A549 (cell line): Measurements from ENCODE around the gene HNF1B. TPM values are rescaled to one million over a fixed set of nuclear protein-coding genes. Genes with fewer than 3 reads are reported as not detected.

ENCODE experiments used
- ATAC-seq, 2 experiments: fragments of 200-7000 bp in 1 of 2; fragments of >200 bp in 1 of 2; cut with Nextera tagmentation in 1 of 2; cut with Tn5 transposase in 1 of 2; 3 replicates each; pipeline versions ENCODE4 v1.8.0 to v1.9.1; 2018 to 2020; ENCODE audit warnings: mild to moderate bottlenecking in 1 of 2, moderate library complexity in 1 of 2
- CTCF ChIA-PET: fragments of 300-600 bp; sonication (Branson Sonifier 250); formaldehyde crosslinking; extraction: SDS; loops from one replicate; lab custom pipeline; 2021; ENCODE audit warnings: antibody characterized with exemption, inconsistent platforms; lab: Yijun Ruan, JAX
- POLR2A ChIA-PET: fragments of 350-600 bp; formaldehyde crosslinking; extraction: SDS; loops from one replicate; lab custom pipeline; 2021; ENCODE audit warnings: antibody characterized with exemption, inconsistent platforms; lab: Yijun Ruan, JAX
- DNase-seq, 2 experiments: peaks; one replicate each; pipeline versions ENCODE4 v3.0.0 to v3.0.0-alpha.2; 2011 to 2016; ENCODE audit warnings: low read depth in 1 of 2, low spot score in 1 of 2
- FAIRE-seq: peaks from 2 replicates; lab custom pipeline; 2011; peaks lifted over from hg19 to GRCh38; lab: Jason Lieb, UNC
- H3K27ac ChIP-seq, 2 experiments: fragments of >200 bp; sonication (Bioruptor Twin); formaldehyde crosslinking; 3 replicates each; pipeline ENCODE4 v1.5.1; 2016 to 2017
- H3K4me1 ChIP-seq: fragments of >200 bp; sonication (Bioruptor Twin); formaldehyde crosslinking; 3 replicates; pipeline ENCODE4 v1.6.1; 2016
- H3K4me2 ChIP-seq: fragments of >200 bp; sonication (Bioruptor Twin); formaldehyde crosslinking; 3 replicates; pipeline ENCODE4 v1.6.1; 2016
- H3K4me3 ChIP-seq: fragments of >200 bp; sonication (Bioruptor Twin); formaldehyde crosslinking; 3 replicates; pipeline ENCODE4 v1.5.1; 2016
- H3K9me3 ChIP-seq: fragments of >200 bp; sonication (Bioruptor Twin); formaldehyde crosslinking; 3 replicates; pipeline ENCODE4 v1.6.1; 2016
- CBX8 ChIP-seq: fragments of 200-600 bp; sonication (generic); IDR thresholded peaks from 2 replicates; pipeline ENCODE4 v1.6.1; 2016
- CEBPB ChIP-seq, 2 experiments: fragments of >200 bp in 1 of 2; sonication (Bioruptor Twin) in 1 of 2; formaldehyde crosslinking in 1 of 2; IDR thresholded peaks; 2 replicates each; pipeline ENCODE4 v1.6.1; 2012 to 2016
- CHD4 ChIP-seq: fragments of 200-600 bp; sonication (generic); IDR thresholded peaks from 2 replicates; pipeline ENCODE4 v1.6.1; 2016; ENCODE audit warnings: antibody characterized with exemption, mild to moderate bottlenecking, borderline replicate concordance
- EHF ChIP-seq: fragments of 250-450 bp; sonication (Bioruptor Pico); IDR thresholded peaks from 2 replicates; pipeline ENCODE4 v1.5.0; 2020; ENCODE audit warnings: mild to moderate bottlenecking
- ESRRA ChIP-seq: fragments of 150-350 bp; IDR thresholded peaks from 2 replicates; pipeline ENCODE4 v1.6.1; 2014; ENCODE audit warnings: mild to moderate bottlenecking, low read length, borderline replicate concordance
- FOXS1 ChIP-seq: fragments of 250-450 bp; sonication (Bioruptor Pico); IDR thresholded peaks from 2 replicates; pipeline ENCODE4 v1.5.0; 2020; ENCODE audit warnings: mild to moderate bottlenecking, moderate library complexity
- HEYL ChIP-seq: fragments of 250-450 bp; sonication (Bioruptor Pico); IDR thresholded peaks from 2 replicates; pipeline ENCODE4 v1.8.0; 2021; ENCODE audit warnings: mild to moderate bottlenecking, moderate library complexity
- HOXA7 ChIP-seq: fragments of 250-450 bp; sonication (Bioruptor Pico); IDR thresholded peaks from 2 replicates; pipeline ENCODE4 v1.5.0; 2020; ENCODE audit warnings: mild to moderate bottlenecking, moderate library complexity
- JUNB ChIP-seq: fragments of >200 bp; sonication (Bioruptor Twin); formaldehyde crosslinking; IDR thresholded peaks from 2 replicates; pipeline ENCODE4 v1.6.1; 2016
- KDM5A ChIP-seq: fragments of 200-600 bp; sonication (generic); IDR thresholded peaks from 2 replicates; pipeline ENCODE4 v1.6.1; 2016; ENCODE audit warnings: antibody characterized with exemption, mild to moderate bottlenecking
- MAFK ChIP-seq: fragments of 450-650 bp; IDR thresholded peaks from 2 replicates; pipeline ENCODE4 v1.6.1; 2014; ENCODE audit not compliant: partially characterized antibody
- MAZ ChIP-seq: fragments of 150-350 bp; IDR thresholded peaks from 2 replicates; pipeline ENCODE4 v1.6.1; 2014; ENCODE audit warnings: antibody characterized with exemption, low read depth, low read length, borderline replicate concordance
- NR3C1 ChIP-seq: fragments of >200 bp; sonication (Bioruptor Twin); formaldehyde crosslinking; IDR thresholded peaks from 3 replicates; pipeline ENCODE4 v1.6.1; 2017
- PHF8 ChIP-seq: fragments of 200-600 bp; sonication (generic); IDR thresholded peaks from 2 replicates; pipeline ENCODE4 v1.6.1; 2016; ENCODE audit warnings: low read depth, mild to moderate bottlenecking, antibody characterized with exemption, moderate library complexity, borderline replicate concordance
- POLR2A ChIP-seq: IDR thresholded peaks from 2 replicates; pipeline ENCODE4 v1.6.1; 2012; ENCODE audit warnings: mild to moderate bottlenecking, low read length
- POLR2AphosphoS2 ChIP-seq: conservative IDR thresholded peaks from 2 replicates; pipeline ENCODE4 v1.6.1; 2012; ENCODE audit warnings: low read length, improper control_type of control experiment, inconsistent platforms
- RAD21 ChIP-seq, 2 experiments: fragments of >200 bp in 1 of 2; sonication (Bioruptor Twin) in 1 of 2; formaldehyde crosslinking in 1 of 2; IDR thresholded peaks in 1 of 2; conservative IDR thresholded peaks in 1 of 2; 2 replicates in 1 of 2; 3 replicates in 1 of 2; pipeline ENCODE4 v1.6.1; 2012 to 2018; ENCODE audit warnings: inconsistent platforms in 1 of 2
- RARB ChIP-seq: fragments of 250-450 bp; sonication (Bioruptor Pico); IDR thresholded peaks from 2 replicates; pipeline ENCODE4 v1.8.0; 2021; ENCODE audit warnings: mild to moderate bottlenecking, moderate library complexity
- RCOR1 ChIP-seq: fragments of 150-350 bp; IDR thresholded peaks from 2 replicates; pipeline ENCODE4 v1.6.1; 2014; ENCODE audit warnings: antibody characterized with exemption, low read length, low read depth
- RFX5 ChIP-seq: fragments of 450-650 bp; IDR thresholded peaks from 2 replicates; pipeline ENCODE4 v1.7.1; 2014; ENCODE audit warnings: antibody characterized with exemption, mild to moderate bottlenecking, moderate library complexity
- SMC3 ChIP-seq: fragments of >200 bp; sonication (Bioruptor Twin); formaldehyde crosslinking; IDR thresholded peaks from 3 replicates; pipeline ENCODE4 v1.6.1; 2018; ENCODE audit warnings: inconsistent platforms
- TFCP2L1 ChIP-seq: fragments of 250-450 bp; sonication (Bioruptor Pico); IDR thresholded peaks from 2 replicates; pipeline ENCODE4 v1.5.0; 2021; ENCODE audit warnings: mild to moderate bottlenecking
- ZC3H11A ChIP-seq: fragments of 450-650 bp; IDR thresholded peaks from 2 replicates; pipeline ENCODE4 v1.6.1; 2014; ENCODE audit warnings: antibody characterized with exemption, mild to moderate bottlenecking
- ZNF302 ChIP-seq: fragments of 250-450 bp; sonication (Bioruptor Pico); IDR thresholded peaks from 2 replicates; pipeline ENCODE4 v1.9.0; 2021; ENCODE audit warnings: inconsistent platforms, mild to moderate bottlenecking, moderate library complexity
- WGBS: methylation state at CpG from one replicate; pipeline ENCODE4 v1.1.6; 2017; ENCODE audit errors: missing lambda C conversion rate; 5-methylcytosine and 5-hydroxymethylcytosine counted together
- polyA plus RNA-seq, 4 experiments: library from polyadenylated mRNA; depleted of rRNA in 3 of 4; stranded (reverse); fragments of >200 nt; fragmentation: RNase III in 1 of 4; extraction: RNeasy Plus Mini Kit Qiagen cat#74134 plus additional on column Dnase treatment in 1 of 4; gene quantifications; 2 replicates in 3 of 4; 3 replicates in 1 of 4; pipeline ENCODE4 v1.2.3, GENCODE V29; 2011 to 2017
- TF ChIP-seq, protein P1 (sequence below): fragments of >200 bp; sonication (Bioruptor Twin); formaldehyde crosslinking; IDR thresholded peaks from 2 replicates; pipeline ENCODE4 v1.6.1; 2016
- TF ChIP-seq, protein P2 (sequence below): fragments of 250-450 bp; sonication (Bioruptor Pico); IDR thresholded peaks from 2 replicates; pipeline ENCODE4 v1.5.0; 2020; ENCODE audit warnings: low read depth, mild to moderate bottlenecking, moderate library complexity
- TF ChIP-seq, protein P3 (sequence below): IDR thresholded peaks from 2 replicates; pipeline ENCODE4 v1.6.1; 2012

Gene HNF1B
- polyA plus RNA-seq, 2 of the 4 experiments (the other 2 are of a cell fraction) = 13.3 to 21.3 TPM

DNA sequence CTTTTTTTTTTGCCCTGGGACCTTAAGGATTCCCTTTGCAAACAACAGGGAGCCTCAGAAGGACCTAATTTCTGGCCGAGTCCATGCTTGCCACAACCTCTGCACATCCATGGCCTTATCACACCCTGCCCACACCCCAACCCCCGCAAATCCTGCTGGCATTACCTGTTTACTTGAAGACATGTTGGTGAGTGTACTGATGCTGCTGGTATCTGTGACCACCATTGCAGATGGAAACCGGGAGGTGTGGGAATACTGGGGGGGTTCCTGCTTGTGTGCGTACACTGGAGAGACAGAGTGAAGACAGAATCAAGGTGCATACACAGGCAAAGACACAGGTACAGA is 46.0 kb downstream of the HNF1B start:
- Histone ChIP-seq H3K27ac (peak overlapping the region in 1 of 2 experiments; percentile 31; a peak in 3 of 6 replicates), H3K4me2 (no peak overlapping the region; the same call in 2 of the 3 replicates), H3K4me1 (peaks cover 43% of the 10 kb centered on the region), H3K9me3 (no peaks in the 10 kb centered on the region), H3K4me3 (no peak overlapping the region)
- no peak for DNase-seq
- WGBS = 93% methylated on average over 4 of the region's 4 CpGs
- POLR2A ChIA-PET = no interaction called here
- no peak for ATAC-seq
- FAIRE-seq = no peak
- CTCF ChIA-PET = interaction anchor here (0.8 to 0.9 kb wide), 2 partner anchors 48 to 101 kb away, joined by 3 read pairs; no protein-coding TSS in a partner anchor
- TF ChIP-seq POLR2A = no peak
- TF ChIP-seq CEBPB (IDR thresholded peaks at IDR 0.05) = no peak
- TF ChIP-seq MAZ = no peak
- no peak for TF ChIP-seq POLR2AphosphoS2
- no peak for TF ChIP-seq KDM5A
- no peak for TF ChIP-seq RFX5
- TF ChIP-seq, protein P1, sequence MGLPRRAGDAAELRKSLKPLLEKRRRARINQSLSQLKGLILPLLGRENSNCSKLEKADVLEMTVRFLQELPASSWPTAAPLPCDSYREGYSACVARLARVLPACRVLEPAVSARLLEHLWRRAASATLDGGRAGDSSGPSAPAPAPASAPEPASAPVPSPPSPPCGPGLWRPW = no peak
- no peak for TF ChIP-seq MAFK
- no peak for TF ChIP-seq CBX8
- TF ChIP-seq HEYL = no peak
- no peak for TF ChIP-seq RARB (CRISPR knock-in tag)
- TF ChIP-seq EHF (CRISPR knock-in tag) = no peak
- TF ChIP-seq RCOR1 = no peak
- TF ChIP-seq TFCP2L1 (CRISPR knock-in tag) = no peak
- TF ChIP-seq NR3C1 = no peak
- no peak for TF ChIP-seq ZC3H11A
- no peak for TF ChIP-seq FOXS1 (CRISPR knock-in tag)
- TF ChIP-seq RAD21 (conservative IDR thresholded peaks at IDR 0.05 in 1 of 2, IDR thresholded peaks at IDR 0.05 in 1 of 2) = no peak
- no peak for TF ChIP-seq HOXA7

DNA sequence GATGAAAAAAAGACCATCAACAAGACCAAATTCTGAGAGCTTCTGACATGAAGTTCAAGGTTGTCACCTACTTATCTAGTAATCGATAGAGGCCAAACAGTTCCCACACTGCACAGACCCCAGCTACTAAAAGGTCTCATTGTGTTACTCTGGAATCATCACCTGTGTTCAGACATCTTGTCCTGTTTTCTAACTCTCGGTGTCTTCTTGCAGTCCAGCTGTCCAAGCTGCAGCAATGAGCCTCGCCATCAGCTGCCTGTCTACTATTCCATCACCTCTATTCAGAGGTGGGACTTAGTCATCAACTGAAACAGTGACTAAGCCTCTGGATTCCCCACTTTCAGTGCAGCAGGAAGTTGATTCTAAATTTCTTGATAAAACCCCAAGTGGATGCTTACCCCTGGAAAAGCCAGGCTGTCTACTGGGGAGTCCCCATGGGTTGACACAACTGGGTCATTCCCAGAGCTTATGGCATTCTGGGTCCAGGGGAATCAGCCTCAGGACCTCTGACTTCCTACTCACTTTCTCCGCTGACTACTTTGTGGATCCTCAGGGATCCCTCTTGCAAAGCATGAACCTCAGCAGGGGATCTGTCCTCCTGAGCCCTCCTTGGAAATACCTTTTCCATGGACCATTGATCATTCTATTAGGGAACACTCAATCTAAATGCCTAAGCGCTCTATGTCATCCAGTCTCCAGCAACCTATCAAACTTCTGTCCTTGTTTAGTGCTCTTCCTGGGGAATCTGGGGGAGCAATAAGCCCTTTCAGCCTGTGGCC is 46.5 kb downstream of the HNF1B start:
- H3K4me1 ChIP-seq = peaks cover 37% of the 10 kb centered on the region
- peak overlapping the region in 1 of 2 experiments; percentile 31; a peak in 3 of 6 replicates for H3K27ac ChIP-seq
- TF ChIP-seq CHD4 = no peak
- TF ChIP-seq ZNF302 (CRISPR knock-in tag) = no peak
- TF ChIP-seq JUNB = no peak
- TF ChIP-seq, protein P2, sequence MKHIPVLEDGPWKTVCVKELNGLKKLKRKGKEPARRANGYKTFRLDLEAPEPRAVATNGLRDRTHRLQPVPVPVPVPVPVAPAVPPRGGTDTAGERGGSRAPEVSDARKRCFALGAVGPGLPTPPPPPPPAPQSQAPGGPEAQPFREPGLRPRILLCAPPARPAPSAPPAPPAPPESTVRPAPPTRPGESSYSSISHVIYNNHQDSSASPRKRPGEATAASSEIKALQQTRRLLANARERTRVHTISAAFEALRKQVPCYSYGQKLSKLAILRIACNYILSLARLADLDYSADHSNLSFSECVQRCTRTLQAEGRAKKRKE (CRISPR knock-in tag) = no peak
- TF ChIP-seq POLR2A = no peak
- TF ChIP-seq POLR2AphosphoS2 = no peak
- TF ChIP-seq ESRRA = no peak
- TF ChIP-seq HEYL = no peak
- TF ChIP-seq CEBPB (IDR thresholded peaks at IDR 0.05) = no peak
- TF ChIP-seq SMC3 = no peak
- TF ChIP-seq, protein P3, sequence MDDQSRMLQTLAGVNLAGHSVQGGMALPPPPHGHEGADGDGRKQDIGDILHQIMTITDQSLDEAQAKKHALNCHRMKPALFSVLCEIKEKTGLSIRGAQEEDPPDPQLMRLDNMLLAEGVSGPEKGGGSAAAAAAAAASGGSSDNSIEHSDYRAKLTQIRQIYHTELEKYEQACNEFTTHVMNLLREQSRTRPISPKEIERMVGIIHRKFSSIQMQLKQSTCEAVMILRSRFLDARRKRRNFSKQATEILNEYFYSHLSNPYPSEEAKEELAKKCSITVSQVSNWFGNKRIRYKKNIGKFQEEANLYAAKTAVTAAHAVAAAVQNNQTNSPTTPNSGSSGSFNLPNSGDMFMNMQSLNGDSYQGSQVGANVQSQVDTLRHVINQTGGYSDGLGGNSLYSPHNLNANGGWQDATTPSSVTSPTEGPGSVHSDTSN = no peak
- no peak for TF ChIP-seq PHF8
- TF ChIP-seq MAFK = no peak
- WGBS = 83% methylated on average over 5 of the region's 5 CpGs
- FAIRE-seq = no peak
- no peak overlapping the region for H3K4me3 ChIP-seq
- POLR2A ChIA-PET = no interaction called here
- CTCF ChIA-PET = interaction anchor here (0.6 to 1.3 kb wide), 6 partner anchors 16 to 118 kb away, joined by 3 to 5 read pairs (median 3); no protein-coding TSS in a partner anchor
- H3K9me3 ChIP-seq = no peaks in the 10 kb centered on the region
- peak; percentile 40 to 58 for DNase-seq
- 0 out of 6 replicates have a peak, but pooled peaks of 1 of the 2 experiments have one; percentile 7 for ATAC-seq
- peak overlapping the region; percentile 3; the same call in 1 of the 3 replicates for H3K4me2 ChIP-seq
